GM19023 (cell line): Measurements from ENCODE around the gene CREB3L1.

Experiments used
- ATAC-seq: cut with Tn5 transposase; IDR thresholded peaks from one replicate; pipeline ENCODE4 v1.9.1; 2021; ENCODE audit warnings: mild to moderate bottlenecking, moderate library complexity; ENCODE audit not compliant: unreplicated experiment

Gene CREB3L1

GRCh38 chr11:46342239-46342638 lies 64.8 kb downstream of the CREB3L1 start:
- ATAC-seq = no peak

- ATAC-seq = no peak
Measured at GRCh38 chr11:46343520-46343919, 66.1 kb downstream of the CREB3L1 start.

- ATAC-seq = no peak
Measured at GRCh38 chr11:46345131-46345597, 67.7 kb downstream of the CREB3L1 start.

GRCh38 chr11:46345881-46346484 lies 68.5 kb downstream of the CREB3L1 start:
- no peak for ATAC-seq

- ATAC-seq = peak; percentile 64
Measured at GRCh38 chr11:46346886-46347636, 69.6 kb downstream of the CREB3L1 start, which contains the start of gene DGKZ. Gene DGKZ, plus strand, starts transcription at chr11:46347463. Its CDS starts 197 bp downstream, at chr11:46347660.

- no peak for ATAC-seq
Measured at GRCh38 chr11:46347637-46348311, 70.3 kb downstream of the CREB3L1 start.

- ATAC-seq = no peak
Measured at GRCh38 chr11:46348566-46349401, 71.3 kb downstream of the CREB3L1 start.

- no peak for ATAC-seq
Measured at GRCh38 chr11:46350695-46351094, 73.2 kb downstream of the CREB3L1 start.

GRCh38 chr11:46351148-46351547 lies 73.7 kb downstream of the CREB3L1 start:
- no peak for ATAC-seq

GRCh38 chr11:46351606-46352005 lies 74.1 kb downstream of the CREB3L1 start:
- ATAC-seq = no peak

GRCh38 chr11:46352063-46352841 lies 74.8 kb downstream of the CREB3L1 start:
- ATAC-seq = no peak

- no peak for ATAC-seq
Measured at GRCh38 chr11:46353698-46354097, 76.2 kb downstream of the CREB3L1 start.

GRCh38 chr11:46356924-46357482 lies 79.5 kb downstream of the CREB3L1 start:
- ATAC-seq = no peak

- ATAC-seq = no peak
Measured at GRCh38 chr11:46357483-46357936, 80.0 kb downstream of the CREB3L1 start.

- no peak for ATAC-seq
Measured at GRCh38 chr11:46359953-46360352, 82.5 kb downstream of the CREB3L1 start.

GRCh38 chr11:46360878-46361277 lies 83.4 kb downstream of the CREB3L1 start:
- ATAC-seq = peak; percentile 16

GRCh38 chr11:46361283-46362155 lies 84.1 kb downstream of the CREB3L1 start:
- peak; percentile 95 for ATAC-seq

- no peak for ATAC-seq
Measured at GRCh38 chr11:46362156-46363030, 84.9 kb downstream of the CREB3L1 start.
